CD4-positive, alpha-beta T cell treated with Interleukin-1 beta for 1 hour (primary cell): ENCODE results near the gene TOM1L2.

Experiments
- DNase-seq, 2 donors: peaks; one replicate each; pipeline ENCODE4 v3.0.0-alpha.2; 2020 to 2022

TOM1L2 gene

GRCh38 chr17:17871913-17872312 is 100.3 kb downstream of the TOM1L2 start:
- DNase-seq: no peak

- DNase-seq: no peak
These were observed 102.0 kb downstream of the TOM1L2 start for GRCh38 chr17:17870247-17870646.

- no peak for DNase-seq
These were observed 103.3 kb downstream of the TOM1L2 start for GRCh38 chr17:17868641-17869522.

- no peak for DNase-seq
These were observed 105.3 kb downstream of the TOM1L2 start for GRCh38 chr17:17866897-17867296.

- DNase-seq: no peak
These were observed 105.8 kb downstream of the TOM1L2 start for GRCh38 chr17:17866425-17866824.

GRCh38 chr17:17865035-17865434 is 107.2 kb downstream of the TOM1L2 start:
- no peak for DNase-seq

- no peak for DNase-seq
These were observed 111.5 kb downstream of the TOM1L2 start for GRCh38 chr17:17860766-17861107.

GRCh38 chr17:17859909-17860765 is 112.1 kb downstream of the TOM1L2 start:
- DNase-seq: peak; percentile 76 to 78

- no peak for DNase-seq
These were observed 114.7 kb downstream of the TOM1L2 start for GRCh38 chr17:17857496-17857895.

GRCh38 chr17:17856386-17856785 is 115.8 kb downstream of the TOM1L2 start:
- no peak for DNase-seq

GRCh38 chr17:17855976-17856375 is 116.2 kb downstream of the TOM1L2 start:
- no peak for DNase-seq

- DNase-seq: no peak
These were observed 118.3 kb downstream of the TOM1L2 start for GRCh38 chr17:17853811-17854447.

GRCh38 chr17:17852930-17853329 is 119.3 kb downstream of the TOM1L2 start:
- DNase-seq: no peak

GRCh38 chr17:17851103-17852002 is 120.8 kb downstream of the TOM1L2 start:
- DNase-seq: no peak

GRCh38 chr17:17849845-17850373 is 122.3 kb downstream of the TOM1L2 start:
- peak; percentile 74 to 81 for DNase-seq

GRCh38 chr17:17849147-17849820 is 122.9 kb downstream of the TOM1L2 start:
- peak; percentile 83 to 84 for DNase-seq

- no peak for DNase-seq
These were observed 123.7 kb downstream of the TOM1L2 start for GRCh38 chr17:17848311-17849082.

- DNase-seq: no peak
These were observed 124.5 kb downstream of the TOM1L2 start for GRCh38 chr17:17847726-17848125.

GRCh38 chr17:17847118-17847689 is 125.0 kb downstream of the TOM1L2 start:
- DNase-seq: no peak

GRCh38 chr17:17846645-17847044 is 125.6 kb downstream of the TOM1L2 start:
- DNase-seq: no peak
